Transverse colon (tissue), 4 donors: ENCODE data around the gene COG5.

Experiments
- CTCF ChIP-seq, 5 experiments: fragments of 200-600 bp in 3 of 5; fragments of 450-650 bp in 2 of 5; sonication (generic) in 3 of 5; IDR thresholded peaks; 1 replicate in 2 of 5; 2 replicates in 3 of 5; pipeline ENCODE4 v1.5.1; 2016 to 2017; ENCODE audit warnings: antibody characterized with exemption in 5 of 5, inconsistent platforms in 3 of 5, mild to moderate bottlenecking in 2 of 5, moderate library complexity in 1 of 5
- EP300 ChIP-seq: sonication (generic); formaldehyde crosslinking; IDR thresholded peaks from one replicate; pipeline ENCODE4 v1.6.1; 2017; ENCODE audit warnings: antibody characterized with exemption, low read depth
- POLR2A ChIP-seq: fragments of 450-650 bp; IDR thresholded peaks from one replicate; pipeline ENCODE4 v1.6.1; 2016; ENCODE audit warnings: antibody characterized with exemption, mild to moderate bottlenecking, moderate library complexity
- POLR2AphosphoS5 ChIP-seq, 3 donors: sonication (generic); formaldehyde crosslinking; IDR thresholded peaks; one replicate each; pipeline ENCODE4 v1.6.1; 2016; ENCODE audit warnings: antibody characterized with exemption in 3 of 3

DNA sequence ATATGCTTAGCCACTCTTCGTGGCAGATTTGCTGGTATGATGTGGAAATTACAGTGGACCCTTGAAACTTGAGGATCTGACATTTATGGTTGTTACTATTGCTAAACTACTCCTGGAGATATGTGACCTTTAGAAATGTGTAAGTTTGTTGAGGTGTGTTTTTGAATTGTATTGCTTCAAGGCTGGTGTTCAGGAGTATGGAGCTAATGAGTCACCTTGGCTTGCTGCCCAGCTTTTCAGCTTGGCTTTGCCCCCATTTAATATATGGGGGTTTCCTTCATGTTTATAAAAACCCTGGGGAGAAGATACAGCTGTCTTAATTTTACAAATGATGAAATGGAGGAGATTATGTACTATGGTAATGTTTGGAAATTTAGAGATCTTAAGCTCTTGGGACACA is 383.3 kb downstream of the COG5 start:
- TF ChIP-seq POLR2A, result no peak
- TF ChIP-seq CTCF (IDR thresholded peaks at IDR 0.05), result no peak
- no peak for TF ChIP-seq EP300
- no peak for TF ChIP-seq POLR2AphosphoS5 (IDR thresholded peaks at IDR 0.05)
